Central memory CD8-positive, alpha-beta T cell (primary cell): ENCODE data around the gene ARL13A.
A peak's percentile ranks its signal among the peaks of the same experiment; 100 is the strongest.
"Not testable (repeated sequence)": the region's sequence is repeated elsewhere in the genome, so short reads cannot be mapped to it uniquely, and the experiment has no call there.

Source experiments
- ATAC-seq: fragments of 150-1000 bp; cut with Tn5 transposase; replicated peaks from 2 replicates; pipeline ENCODE4 v1.10.0; 2022; ENCODE audit warnings: mild to moderate bottlenecking, moderate FRiP score, moderate number of reproducible peaks; ENCODE audit not compliant: poor library complexity, severe bottlenecking; ENCODE audit errors: extremely low read depth
- DNase-seq, 2 donors: peaks; one replicate each; pipeline ENCODE4 v3.0.0; 2021; ENCODE audit warnings: low spot score in 2 of 2
- H3K27ac Mint-ChIP-seq: one replicate; pipeline ENCODE4 v1.8.0; 2022; ENCODE audit warnings: low read depth, mild to moderate bottlenecking, moderate library complexity, mixed read lengths
- H3K27me3 Mint-ChIP-seq: one replicate; pipeline ENCODE4 v1.8.0; 2022; ENCODE audit warnings: mixed read lengths
- H3K36me3 Mint-ChIP-seq: one replicate; pipeline ENCODE4 v1.8.0; 2022; ENCODE audit warnings: mild to moderate bottlenecking, moderate library complexity, mixed read lengths; ENCODE audit not compliant: insufficient read depth
- H3K4me1 Mint-ChIP-seq: one replicate; pipeline ENCODE4 v1.8.0; 2022; ENCODE audit warnings: mixed read lengths
- H3K4me3 Mint-ChIP-seq: one replicate; pipeline ENCODE4 v1.8.0; 2022; ENCODE audit warnings: mild to moderate bottlenecking, moderate library complexity, mixed read lengths
- H3K9me3 Mint-ChIP-seq: one replicate; pipeline ENCODE4 v1.8.0; 2022; ENCODE audit warnings: mixed read lengths

The ARL13A gene

DNA sequence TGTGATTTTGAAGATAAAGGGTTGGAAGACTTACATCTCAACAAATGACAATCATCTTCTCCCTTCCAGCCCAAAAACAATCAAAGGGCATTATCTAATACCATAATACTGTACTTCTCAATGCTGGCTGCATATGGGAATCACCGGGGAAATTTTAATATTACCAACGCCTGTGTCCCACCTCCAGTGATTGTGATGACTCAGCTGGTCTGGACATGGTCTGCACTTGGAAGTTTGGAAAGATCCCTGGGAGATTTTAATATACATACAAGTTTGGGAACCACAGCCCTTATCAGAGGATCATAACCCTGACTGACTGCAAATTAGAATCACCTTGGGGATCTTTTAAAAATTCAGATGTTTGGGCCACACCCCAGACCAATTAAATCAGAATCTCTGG lies 29.9 kb downstream of the ARL13A start:
- H3K4me1 Mint-ChIP-seq = no peaks in the 10 kb centered on the region
- no peak for ATAC-seq

DNA sequence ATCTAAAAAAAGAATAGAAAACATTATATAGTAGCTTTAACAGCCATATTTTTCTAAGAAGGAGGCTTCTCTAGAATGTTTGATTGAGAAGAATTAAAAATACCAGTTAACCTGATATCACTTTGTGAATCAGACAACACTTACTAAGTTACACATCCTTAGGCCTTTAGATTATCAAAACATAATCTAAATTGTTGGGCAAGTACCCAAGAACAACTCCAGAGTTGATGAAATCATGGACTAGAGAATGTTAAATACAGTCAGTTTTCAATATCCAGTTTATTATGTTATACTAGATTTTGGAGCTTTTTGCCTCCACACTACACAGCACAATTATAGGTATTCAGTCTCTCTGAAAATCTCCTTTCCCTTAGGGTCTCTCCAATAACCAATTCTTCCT lies 39.6 kb downstream of the ARL13A start:
- ATAC-seq (no peak), DNase-seq (no peak)
- H3K4me1 Mint-ChIP-seq = no peaks in the 10 kb centered on the region
- H3K9me3 Mint-ChIP-seq = no peaks in the 10 kb centered on the region
- no peaks in the 10 kb centered on the region for H3K27me3 Mint-ChIP-seq
- peaks cover 46% of the 10 kb centered on the region for H3K36me3 Mint-ChIP-seq
- no peak overlapping the region for H3K27ac Mint-ChIP-seq
- no peak overlapping the region for H3K4me3 Mint-ChIP-seq

More for the DNA sequence above, 29.9 kb downstream of the ARL13A start:
- Mint-ChIP-seq H3K27ac (no peak overlapping the region), H3K4me3 (no peak overlapping the region), H3K27me3 (no peaks in the 10 kb centered on the region), H3K36me3 (peaks cover 7% of the 10 kb centered on the region), H3K9me3 (no peaks in the 10 kb centered on the region)
- DNase-seq = no peak

DNA sequence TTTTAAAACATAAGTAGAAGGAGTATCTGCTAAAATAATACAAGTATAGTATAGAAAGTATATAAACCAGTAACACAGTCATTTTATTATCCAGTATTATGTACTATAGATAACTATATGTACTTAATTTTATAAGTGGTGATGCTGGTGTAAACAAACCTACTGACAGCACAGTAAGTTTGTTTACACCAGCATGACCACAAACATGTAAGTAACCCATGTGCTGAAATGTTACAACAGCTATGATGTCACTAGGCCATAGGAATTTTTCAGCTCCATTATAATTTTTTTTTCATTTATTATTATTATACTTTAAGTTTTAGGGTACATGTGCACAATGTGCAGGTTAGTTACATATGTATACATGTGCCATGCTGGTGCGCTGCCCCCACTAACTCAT lies 42.5 kb downstream of the ARL13A start:
- not testable (repeated sequence) for H3K4me1 Mint-ChIP-seq, DNase-seq, H3K4me3 Mint-ChIP-seq, ATAC-seq, H3K9me3 Mint-ChIP-seq, H3K27me3 Mint-ChIP-seq, H3K27ac Mint-ChIP-seq
- H3K36me3 Mint-ChIP-seq = peaks cover 45% of the 10 kb centered on the region

DNA sequence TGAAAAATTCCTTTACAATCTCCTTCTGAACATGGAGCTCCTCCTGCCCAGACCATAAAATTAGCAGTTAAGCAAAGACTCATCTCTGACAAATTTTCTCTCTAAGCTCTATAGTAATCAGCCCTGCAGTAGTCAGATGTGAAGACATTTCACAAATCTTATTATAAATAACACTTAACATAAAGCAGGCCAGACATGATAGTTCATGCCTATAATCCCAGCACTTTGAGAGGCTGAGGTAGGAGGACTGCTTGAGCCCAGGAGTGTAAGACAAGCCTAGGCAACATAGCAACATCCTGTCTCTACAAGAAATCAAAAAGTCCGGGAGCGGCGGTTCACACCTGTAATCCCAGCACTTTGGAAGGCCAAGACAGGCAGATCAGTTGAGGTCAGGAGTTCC lies 52.5 kb downstream of the ARL13A start:
- Mint-ChIP-seq H3K36me3 (peaks cover 36% of the 10 kb centered on the region), H3K27ac (no peak overlapping the region), H3K4me3 (no peak overlapping the region), H3K27me3 (no peaks in the 10 kb centered on the region), H3K9me3 (no peaks in the 10 kb centered on the region), H3K4me1 (peaks cover 4% of the 10 kb centered on the region)
- DNase-seq (no peak), ATAC-seq (no peak)

DNA sequence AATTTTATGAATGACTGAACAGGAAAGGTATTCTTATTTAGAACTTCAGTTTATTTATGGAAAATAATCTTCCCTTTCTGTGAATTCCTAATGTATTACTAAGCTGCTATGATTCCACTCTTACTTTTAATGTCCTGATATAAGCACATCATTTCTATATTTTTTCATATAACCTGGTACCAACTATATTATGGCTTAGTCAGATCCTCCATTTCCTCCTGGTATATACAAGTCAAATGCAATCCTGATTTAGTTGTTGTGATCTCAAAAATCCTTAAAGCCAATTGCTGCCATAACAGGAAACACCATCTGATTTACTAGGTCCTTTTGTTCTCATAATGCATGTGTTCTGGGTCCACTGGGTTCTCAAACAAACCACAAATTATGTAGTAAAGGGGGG lies 55.6 kb downstream of the ARL13A start:
- peaks cover 21% of the 10 kb centered on the region for H3K4me1 Mint-ChIP-seq
- H3K4me3 Mint-ChIP-seq = no peak overlapping the region
- no peaks in the 10 kb centered on the region for H3K9me3 Mint-ChIP-seq
- no peak for DNase-seq
- no peak overlapping the region for H3K27ac Mint-ChIP-seq
- H3K27me3 Mint-ChIP-seq = no peaks in the 10 kb centered on the region
- H3K36me3 Mint-ChIP-seq = peaks cover 36% of the 10 kb centered on the region
- no peak for ATAC-seq

DNA sequence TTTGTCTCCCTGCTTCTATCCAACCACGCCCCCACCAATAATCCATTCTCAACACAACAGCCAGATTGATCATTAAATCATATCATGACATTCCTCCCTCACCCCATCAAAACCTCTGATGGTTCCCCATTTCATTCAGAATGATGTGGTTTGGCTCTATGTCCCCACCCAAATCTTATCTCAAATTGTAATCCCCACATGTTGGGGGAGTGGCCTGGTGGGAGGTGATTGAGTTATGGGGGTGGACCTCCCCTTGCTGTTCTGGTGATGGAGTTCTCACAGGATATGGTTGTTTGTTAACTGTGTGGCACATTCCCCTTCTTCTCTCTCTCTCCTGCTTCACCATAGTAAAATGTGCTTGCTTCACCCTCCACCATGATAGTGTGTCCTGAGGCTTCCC lies 59.1 kb downstream of the ARL13A start:
- H3K4me3 Mint-ChIP-seq = no peak overlapping the region
- H3K4me1 Mint-ChIP-seq = peaks cover 21% of the 10 kb centered on the region
- H3K36me3 Mint-ChIP-seq = peaks cover 44% of the 10 kb centered on the region
- H3K27ac Mint-ChIP-seq = peak overlapping the region; percentile 58
- ATAC-seq (no peak), DNase-seq (no peak)
- H3K9me3 Mint-ChIP-seq = no peaks in the 10 kb centered on the region
- H3K27me3 Mint-ChIP-seq = no peaks in the 10 kb centered on the region

DNA sequence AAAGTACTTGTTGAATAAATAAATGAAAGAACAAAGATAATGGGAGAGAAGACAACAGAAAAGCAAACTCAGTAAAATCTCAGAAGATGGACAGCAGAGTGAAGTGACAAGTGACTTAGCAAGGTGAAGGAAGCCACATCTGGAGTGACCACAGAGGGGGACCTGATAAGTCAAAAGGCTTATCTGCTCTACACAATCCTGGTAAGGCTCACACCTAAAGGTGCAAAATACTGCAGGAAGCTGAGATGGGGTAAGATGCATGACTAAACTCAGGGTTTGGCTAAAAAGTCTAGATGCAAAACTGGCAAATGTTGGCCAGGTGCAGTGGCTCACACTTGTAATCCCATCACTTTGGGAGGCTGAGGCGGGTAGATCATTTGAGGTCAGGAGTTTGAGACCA lies 60.2 kb downstream of the ARL13A start:
- Mint-ChIP-seq H3K27ac (peak overlapping the region; percentile 58), H3K4me3 (no peak overlapping the region), H3K27me3 (no peaks in the 10 kb centered on the region), H3K9me3 (no peaks in the 10 kb centered on the region), H3K4me1 (peaks cover 21% of the 10 kb centered on the region), H3K36me3 (peaks cover 51% of the 10 kb centered on the region)
- ATAC-seq (no peak), DNase-seq (no peak)

DNA sequence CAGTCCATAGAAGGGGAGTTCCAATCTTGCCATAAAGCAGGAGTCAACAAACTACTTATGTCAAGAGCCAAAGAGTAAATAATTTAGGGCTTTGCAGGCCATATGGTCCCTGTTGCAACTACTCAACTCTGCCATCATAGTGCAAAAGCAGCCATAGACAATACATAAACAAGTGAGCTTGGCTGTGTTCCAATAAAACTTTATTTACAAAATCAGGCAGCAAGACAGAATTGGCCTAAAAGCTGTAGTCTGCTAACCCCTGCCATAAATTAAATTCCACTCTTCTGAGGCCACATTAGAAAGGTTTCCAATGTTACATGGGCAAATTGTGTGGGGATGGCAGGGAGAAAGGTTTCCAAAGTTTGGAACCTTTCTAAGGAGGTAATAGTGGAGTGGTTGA lies 67.7 kb downstream of the ARL13A start:
- ATAC-seq (no peak), DNase-seq (no peak)
- Mint-ChIP-seq H3K4me1 (no peaks in the 10 kb centered on the region), H3K27me3 (no peaks in the 10 kb centered on the region), H3K4me3 (no peak overlapping the region), H3K27ac (no peak overlapping the region), H3K9me3 (no peaks in the 10 kb centered on the region), H3K36me3 (peaks cover 50% of the 10 kb centered on the region)

DNA sequence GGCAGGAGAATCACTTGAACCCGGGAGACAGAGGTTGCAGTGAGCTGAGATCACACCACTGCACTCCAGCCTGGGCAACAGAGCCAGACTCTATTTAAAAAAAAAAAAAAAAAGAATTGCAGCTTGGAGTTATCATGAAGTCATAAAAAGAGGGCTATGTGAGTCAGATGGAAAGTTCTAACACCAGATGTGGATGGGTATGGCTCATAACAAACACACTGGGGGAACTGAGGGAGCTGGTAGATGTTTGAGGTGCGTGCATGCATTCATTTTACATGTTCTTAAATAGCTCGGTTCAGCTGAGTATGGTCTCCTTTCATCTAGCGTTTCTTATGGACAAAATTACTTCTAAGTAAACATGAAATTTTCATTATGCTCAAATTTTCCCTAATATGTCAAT lies 70.7 kb downstream of the ARL13A start:
- Mint-ChIP-seq H3K36me3 (peaks cover 37% of the 10 kb centered on the region), H3K27me3 (no peaks in the 10 kb centered on the region), H3K4me3 (no peak overlapping the region), H3K4me1 (no peaks in the 10 kb centered on the region), H3K9me3 (no peaks in the 10 kb centered on the region), H3K27ac (peak overlapping the region; percentile 55)
- DNase-seq = no peak
- no peak for ATAC-seq
